HG03280 (cell line): ENCODE measurements around the gene AKR1C1.
"Not testable (repeated sequence)": the region's sequence is repeated elsewhere in the genome, so short reads cannot be mapped to it uniquely, and the experiment has no call there.

Experiments
- ATAC-seq: cut with Tn5 transposase; IDR thresholded peaks from one replicate; pipeline ENCODE4 v1.9.1; 2021; ENCODE audit warnings: mild to moderate bottlenecking, moderate library complexity; ENCODE audit not compliant: unreplicated experiment

The AKR1C1 gene

GRCh38 chr10:4982764-4983226 is 19.6 kb downstream of the AKR1C1 start:
- ATAC-seq: no peak

GRCh38 chr10:4983615-4984216 is 20.5 kb downstream of the AKR1C1 start:
- ATAC-seq: no peak

DNA sequence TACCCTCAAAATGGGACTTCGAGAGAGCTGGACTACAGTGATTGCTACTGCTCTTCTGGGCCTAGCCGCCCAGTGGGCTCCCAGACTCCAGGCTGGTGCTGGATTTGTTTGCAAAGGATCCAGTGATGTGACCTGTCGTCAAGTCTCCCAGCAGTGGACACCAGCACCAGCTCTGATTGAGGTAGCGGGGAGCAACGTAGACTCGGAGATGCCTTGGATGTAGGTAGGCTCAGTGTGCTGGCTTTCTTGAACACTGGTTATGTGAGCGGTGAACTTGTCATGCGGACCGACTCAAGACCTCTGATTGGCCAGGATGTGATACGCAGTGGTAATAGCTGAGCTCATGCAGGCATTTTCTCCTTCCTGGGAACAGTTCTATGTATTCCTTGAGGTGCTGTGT is 21.0 kb downstream of the AKR1C1 start:
- ATAC-seq: no peak

DNA sequence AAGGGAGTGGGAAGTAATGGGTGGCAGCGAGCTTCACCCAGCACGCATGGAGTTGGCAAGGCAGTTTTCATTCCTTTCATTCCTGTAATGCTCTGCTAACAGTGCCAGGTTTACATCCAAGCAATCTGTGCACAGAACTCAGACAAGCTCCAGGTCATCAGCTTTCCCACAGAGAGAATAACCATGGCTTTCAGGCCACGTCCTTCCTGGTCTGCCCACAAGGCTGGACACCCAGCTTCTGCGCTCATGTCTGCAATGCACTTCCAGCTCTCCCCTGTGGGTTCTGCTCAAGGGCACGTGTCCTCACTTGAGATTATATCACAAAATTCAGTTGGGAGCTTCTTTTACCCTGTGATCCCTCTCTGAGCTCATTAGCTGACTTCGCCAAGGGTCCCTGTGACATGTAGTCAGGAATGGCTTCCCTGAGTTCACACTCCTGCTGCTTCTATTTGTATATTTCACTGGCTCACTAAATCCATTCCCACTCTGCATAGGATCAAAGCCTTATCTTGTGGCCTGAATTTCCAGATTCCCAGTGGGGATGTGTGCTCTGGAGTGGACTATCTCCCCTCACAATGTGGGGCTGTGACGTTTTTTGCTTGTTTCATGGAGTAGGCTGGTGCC is 21.9 kb downstream of the AKR1C1 start:
- no peak for ATAC-seq

GRCh38 chr10:4988000-4988641 is 24.9 kb downstream of the AKR1C1 start:
- ATAC-seq: not testable (repeated sequence)

GRCh38 chr10:4990217-4990616 is 27.0 kb downstream of the AKR1C1 start:
- ATAC-seq: no peak

DNA sequence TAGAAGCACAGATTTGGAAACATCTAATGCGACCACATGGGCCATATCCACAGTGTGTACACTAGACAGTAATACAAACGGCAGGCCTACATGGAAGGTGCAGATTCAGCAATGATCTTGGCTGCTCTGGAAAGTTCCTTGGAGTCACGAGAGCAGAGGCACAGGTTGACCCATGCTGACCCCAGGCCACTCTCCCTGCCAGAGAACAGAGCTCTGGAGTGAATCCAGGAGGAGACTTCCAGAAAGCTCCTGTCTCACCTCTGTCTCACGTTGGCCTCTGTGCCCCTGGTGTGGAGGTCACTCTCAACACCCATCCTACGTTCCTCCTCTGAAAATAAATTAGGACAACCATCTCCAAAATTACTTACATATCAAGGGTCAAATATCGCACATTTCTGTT is 28.2 kb downstream of the AKR1C1 start:
- ATAC-seq: not testable (repeated sequence)

DNA sequence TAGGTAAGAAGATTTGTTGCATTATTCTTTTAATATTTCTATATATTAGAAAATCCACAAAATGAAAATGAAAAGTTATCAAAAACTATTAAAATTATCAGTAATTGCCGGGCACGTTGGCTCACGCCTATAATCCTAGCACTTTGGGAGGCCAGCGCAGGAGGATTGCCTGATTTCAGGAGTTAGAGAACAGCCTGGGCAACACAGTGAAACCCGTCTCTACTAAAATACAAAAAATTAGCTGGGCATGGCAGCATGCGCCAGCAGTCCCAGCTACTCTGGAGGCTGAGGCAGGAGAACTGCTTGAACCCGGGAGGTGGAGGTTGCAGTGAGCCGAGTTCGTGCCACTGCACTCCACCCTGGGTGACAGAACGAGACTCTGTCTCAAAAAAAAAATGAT is 29.3 kb downstream of the AKR1C1 start:
- ATAC-seq: not testable (repeated sequence)

- ATAC-seq: not testable (repeated sequence)
These were observed 31.0 kb downstream of the AKR1C1 start for GRCh38 chr10:4994260-4994659.

DNA sequence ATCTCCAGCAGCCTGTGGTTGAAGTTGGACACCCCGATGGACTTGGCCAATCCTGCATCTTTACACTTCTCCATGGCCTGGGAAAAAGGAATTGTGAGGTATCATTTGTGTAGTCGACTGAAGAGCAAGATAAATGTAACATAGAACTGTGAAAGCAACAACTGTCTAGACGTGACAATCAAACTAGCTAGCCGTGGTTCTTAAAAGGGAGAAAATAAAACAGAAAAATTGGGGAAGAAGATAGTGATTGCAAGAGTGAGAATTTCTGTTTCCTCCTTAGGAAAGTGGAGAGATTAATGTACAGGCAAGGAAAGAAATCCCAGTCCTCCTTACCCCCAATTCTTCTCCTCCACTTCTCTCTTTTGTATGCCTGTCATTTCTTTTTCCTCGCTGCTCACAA is 35.5 kb downstream of the AKR1C1 start:
- ATAC-seq: no peak

GRCh38 chr10:5002013-5002727 is 39.0 kb downstream of the AKR1C1 start:
- ATAC-seq: no peak

GRCh38 chr10:5003127-5004029 is 40.2 kb downstream of the AKR1C1 start, which contains the start of gene AKR1C2:
Gene AKR1C2 (minus strand): TSS chr10:5003857. CDS start chr10:5003835, 22 bp downstream.
- not testable (repeated sequence) for ATAC-seq

DNA sequence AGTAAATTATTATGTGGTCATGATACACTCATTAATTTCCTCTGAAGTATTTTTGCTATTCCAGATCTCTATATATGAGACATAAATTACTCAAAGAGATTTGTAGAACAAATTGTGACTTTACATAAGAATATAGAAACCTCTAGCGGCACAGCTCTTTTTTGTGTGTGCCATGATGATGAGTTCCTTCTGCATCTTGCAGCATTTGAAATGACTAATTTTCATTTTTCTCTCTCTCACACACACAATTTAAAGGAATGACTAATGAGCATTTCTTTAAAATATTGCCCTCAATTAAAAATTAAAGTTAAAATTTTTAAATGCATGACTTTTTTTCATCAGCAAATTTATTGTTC is 40.8 kb downstream of the AKR1C1 start:
- ATAC-seq: not testable (repeated sequence)

- not testable (repeated sequence) for ATAC-seq
These were observed 41.3 kb downstream of the AKR1C1 start for GRCh38 chr10:5004501-5004900.

DNA sequence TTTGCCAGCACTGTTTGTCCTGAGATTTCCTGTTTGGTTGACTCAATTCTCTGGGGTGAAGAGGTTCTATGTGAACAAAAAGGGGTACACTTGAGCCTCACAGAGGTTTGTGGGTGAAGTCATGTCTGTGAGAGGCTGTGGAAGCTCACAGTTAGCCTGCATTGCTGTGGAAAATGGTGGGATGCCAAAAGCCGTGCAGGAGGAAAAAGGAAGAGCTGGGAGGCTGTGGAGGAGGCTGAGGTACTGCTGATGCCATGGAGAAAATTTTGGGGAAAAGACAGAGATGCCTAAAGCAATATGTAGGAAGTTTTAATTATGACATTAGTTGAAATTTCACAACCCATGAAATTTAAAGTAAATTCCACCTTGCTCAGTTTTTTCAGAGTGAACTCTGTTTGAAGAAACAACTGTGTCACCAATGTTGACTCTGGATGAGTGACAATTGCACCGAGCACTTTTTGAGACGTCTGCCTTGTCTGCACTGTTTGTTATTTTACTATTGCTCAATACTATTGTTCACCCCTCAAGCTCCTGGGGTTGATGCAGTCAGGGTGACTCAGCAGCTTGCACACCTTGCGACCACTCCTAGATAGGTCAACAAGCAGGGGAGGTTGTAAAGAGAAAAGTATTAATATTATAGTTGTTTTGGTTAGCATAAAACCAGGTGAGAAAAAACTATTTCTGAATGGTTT is 45.8 kb downstream of the AKR1C1 start:
- ATAC-seq: not testable (repeated sequence)

- ATAC-seq: not testable (repeated sequence)
These were observed 46.8 kb downstream of the AKR1C1 start for GRCh38 chr10:5010043-5010442.

- ATAC-seq: not testable (repeated sequence)
These were observed 48.2 kb downstream of the AKR1C1 start for GRCh38 chr10:5011392-5011791.

DNA sequence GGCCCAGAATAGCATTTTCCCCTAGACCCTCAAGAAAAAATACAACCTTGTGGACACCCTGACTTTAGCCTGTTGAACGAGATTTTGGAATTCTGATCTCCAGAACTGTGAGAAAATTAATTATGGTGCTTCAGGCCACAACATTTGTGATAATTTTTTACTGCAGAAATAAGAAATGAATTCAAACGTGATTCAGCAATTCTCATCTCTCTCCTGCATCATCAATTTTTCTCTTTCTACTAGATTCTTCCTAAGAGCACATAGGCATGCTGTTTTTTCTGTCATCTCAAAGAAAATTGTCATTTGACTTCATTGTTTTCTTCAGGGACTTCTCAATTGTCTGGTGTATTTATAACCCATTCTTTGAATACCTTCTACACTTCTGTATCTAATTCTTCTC is 49.4 kb downstream of the AKR1C1 start:
- ATAC-seq: no peak

DNA sequence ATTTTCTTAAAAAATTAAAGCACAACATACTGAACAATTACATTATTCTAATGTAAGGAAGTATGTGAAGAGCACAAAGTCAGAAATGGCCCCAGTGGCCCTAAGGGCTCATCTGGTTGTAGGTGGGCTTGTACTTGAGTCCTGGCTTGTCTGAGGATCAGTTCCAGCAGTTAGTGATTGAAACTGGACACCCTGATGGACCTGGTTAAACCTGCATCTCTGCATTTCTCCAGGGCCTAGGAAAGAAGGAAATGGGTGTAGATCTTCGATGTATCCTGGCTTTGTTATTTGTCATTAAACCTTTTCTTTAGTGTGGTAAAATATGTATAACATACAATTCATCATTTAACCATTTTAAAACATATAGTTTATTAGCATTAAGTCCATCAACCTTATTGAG is 50.2 kb downstream of the AKR1C1 start:
- no peak for ATAC-seq
